Measurements from ENCODE around the gene KRTAP5-10.
"Not testable (repeated sequence)": the region's sequence is repeated elsewhere in the genome, so short reads cannot be mapped to it uniquely, and the experiment has no call there.

Gene KRTAP5-10

DNA sequence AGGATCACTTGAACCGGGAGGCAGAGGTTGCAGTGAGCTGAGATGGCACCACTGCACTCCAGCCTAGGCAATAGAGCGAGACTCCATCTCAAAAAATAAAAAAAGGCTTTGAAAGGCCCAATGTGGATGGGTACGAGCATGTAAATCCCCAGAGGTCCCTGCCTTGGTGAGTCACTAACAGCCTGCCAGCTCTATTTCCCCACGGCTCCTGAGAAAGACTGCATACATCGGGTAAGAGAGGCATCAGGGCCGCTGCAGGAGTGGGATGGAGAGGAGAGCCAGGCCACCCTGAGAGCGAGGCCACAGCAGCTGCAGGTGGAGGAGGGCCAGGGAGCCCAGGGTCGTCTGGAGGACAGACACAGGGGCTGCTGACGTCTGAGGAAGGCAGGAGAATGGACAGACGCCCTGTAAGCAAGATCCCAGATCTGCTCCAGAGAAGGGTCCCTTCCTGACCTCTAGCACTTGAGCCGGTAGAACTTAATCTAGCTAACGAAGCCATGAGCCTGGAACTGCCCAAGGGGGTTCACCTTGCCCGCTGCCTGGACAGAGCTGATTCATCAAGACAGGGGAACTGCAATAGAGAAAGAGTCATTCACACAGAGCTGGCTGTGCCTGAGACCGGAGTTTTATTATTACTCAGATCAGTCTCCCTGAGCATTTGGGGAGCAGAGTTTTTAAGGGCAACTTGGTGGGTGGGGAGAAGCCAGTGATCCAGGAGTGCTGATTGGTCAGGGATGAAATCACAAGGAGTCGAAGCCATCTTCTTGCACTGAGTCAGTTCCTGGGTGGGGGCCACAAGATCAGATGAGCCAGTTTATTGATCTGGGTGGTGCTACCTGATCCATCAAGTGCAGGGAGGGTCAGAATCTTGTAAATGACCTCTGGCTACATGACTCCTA, 22.2 kb upstream of the KRTAP5-10 start:
- no peak for DNase-seq

DNA sequence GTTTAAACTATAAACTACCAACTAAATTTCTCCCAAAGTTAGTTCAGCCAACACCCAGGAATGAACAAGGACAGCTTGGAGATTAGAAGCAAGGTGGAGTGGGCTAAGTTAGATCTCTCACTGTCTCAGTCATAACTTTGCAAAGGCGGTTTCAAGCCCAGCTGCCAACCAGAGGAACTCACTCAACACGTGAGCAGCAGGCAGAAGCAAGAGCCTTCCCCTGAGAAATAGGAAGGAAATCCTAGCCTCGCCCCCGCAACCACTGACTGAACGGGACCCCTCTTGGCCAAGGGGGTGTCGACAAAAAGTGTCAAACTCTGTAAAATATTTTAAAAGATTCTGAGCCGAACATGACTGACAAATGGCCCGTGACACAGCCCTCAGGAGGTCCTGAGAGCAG, 21.5 kb upstream of the KRTAP5-10 start:
- DNase-seq: no peak

DNA sequence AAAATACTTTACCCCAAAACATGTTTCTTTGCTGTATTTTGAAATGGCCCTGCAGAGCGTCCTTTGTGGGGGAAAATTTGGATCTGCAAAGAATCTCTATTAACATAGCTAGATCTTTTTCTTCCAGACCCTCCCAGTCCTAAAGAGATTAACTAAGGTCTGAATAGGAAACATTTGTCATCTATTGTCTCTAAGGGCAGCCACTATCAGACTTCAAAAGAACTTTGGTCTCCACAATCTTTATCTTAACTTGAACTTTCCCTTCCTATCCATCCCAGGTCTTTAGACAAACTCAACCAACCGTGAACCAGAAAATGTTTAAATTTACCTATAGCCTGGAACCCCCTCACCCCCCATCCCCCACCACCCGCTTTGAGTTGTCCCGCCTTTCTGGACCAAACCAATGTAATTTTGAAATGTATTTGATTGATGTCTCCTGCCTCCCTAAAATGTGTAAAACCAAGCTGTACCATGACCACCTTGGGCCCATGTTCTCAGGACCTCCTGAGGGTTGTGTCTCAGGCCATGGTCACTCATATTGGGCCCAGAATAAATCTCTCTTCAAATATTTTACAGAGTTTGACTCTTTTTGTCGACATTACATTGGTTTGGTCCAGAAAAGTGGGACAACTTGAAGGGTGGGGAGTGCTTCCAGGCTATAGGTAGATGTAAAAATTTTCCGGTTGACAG, 20.7 kb upstream of the KRTAP5-10 start:
- no peak for DNase-seq

DNA sequence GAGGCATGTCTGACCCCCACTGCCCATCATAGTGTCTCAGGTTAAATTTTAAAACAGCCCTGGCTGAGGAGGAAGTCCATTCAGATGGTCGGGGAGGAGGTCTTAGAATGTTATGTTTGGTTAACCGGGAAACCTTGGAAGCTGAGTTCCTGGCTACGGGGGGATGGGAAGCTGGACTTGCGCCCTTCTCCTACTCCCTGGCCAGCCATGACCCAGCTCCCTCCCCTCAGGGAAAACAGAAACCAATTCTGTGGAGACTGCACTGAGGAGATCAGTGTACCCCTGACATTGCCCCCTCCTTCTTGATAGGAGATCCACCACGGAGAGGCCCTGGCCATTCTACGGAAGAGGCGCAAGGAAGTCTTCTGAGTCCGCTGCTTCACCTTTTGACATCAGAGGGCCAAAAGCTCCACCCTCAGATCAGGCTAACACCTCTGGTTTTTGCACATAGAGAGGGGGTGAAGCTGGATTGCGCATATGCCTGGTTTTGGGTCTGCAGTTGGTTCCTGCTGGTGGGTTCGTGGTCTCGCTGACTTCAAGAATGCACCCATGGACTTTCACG, 19.9 kb upstream of the KRTAP5-10 start:
- DNase-seq: no peak

DNA sequence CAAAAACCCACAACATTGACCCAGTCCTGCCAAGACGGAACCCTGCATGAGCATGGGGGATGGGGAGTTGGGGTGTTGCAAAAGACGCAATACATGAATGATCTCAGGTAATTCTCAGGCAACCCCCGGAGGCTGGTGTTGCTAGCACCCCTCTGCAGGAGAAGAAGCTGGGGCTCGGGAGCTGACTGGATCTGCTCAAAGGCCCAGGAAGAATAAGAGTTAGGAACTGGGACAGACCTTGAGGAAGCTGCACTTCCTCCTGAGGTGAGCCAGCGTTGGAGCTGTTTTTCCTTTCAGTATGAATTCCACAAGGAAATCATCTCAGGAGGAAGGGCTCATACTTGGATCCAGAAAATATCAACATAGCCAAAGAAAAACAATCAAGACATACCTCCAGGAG, 17.2 kb upstream of the KRTAP5-10 start, which contains the start of gene KRTAP5-9:
TSS of gene KRTAP5-9 (plus strand) at position 301 of the 400 bp plus-strand sequence. CDS start 238 bp downstream, outside the sequence.
- no peak for DNase-seq

DNA sequence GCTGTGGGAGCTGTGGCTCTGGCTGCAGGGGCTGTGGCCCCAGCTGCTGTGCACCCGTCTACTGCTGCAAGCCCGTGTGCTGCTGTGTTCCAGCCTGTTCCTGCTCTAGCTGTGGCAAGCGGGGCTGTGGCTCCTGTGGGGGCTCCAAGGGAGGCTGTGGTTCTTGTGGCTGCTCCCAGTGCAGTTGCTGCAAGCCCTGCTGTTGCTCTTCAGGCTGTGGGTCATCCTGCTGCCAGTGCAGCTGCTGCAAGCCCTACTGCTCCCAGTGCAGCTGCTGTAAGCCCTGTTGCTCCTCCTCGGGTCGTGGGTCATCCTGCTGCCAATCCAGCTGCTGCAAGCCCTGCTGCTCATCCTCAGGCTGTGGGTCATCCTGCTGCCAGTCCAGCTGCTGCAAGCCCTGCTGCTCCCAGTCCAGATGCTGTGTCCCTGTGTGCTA, 16.6 kb upstream of the KRTAP5-10 start:
- no peak for DNase-seq

DNA sequence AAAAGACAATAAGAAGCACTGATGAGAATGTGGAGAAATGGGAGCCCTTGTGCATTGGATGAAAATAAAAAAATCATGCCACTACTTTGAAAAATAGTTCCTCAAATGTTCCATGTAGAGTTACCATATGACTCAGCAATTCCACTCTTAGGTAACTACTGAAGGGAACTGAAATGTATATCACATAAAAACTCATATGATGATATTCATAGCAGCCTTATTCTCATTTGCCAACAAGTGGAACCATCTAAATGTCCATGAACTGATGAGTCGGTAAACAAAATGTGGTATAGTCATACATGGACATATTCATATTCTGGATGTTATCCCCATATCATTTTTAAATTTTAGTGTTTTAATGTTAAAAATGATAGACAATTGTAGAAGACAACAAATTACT, 13.7 kb upstream of the KRTAP5-10 start:
- no peak for DNase-seq

DNA sequence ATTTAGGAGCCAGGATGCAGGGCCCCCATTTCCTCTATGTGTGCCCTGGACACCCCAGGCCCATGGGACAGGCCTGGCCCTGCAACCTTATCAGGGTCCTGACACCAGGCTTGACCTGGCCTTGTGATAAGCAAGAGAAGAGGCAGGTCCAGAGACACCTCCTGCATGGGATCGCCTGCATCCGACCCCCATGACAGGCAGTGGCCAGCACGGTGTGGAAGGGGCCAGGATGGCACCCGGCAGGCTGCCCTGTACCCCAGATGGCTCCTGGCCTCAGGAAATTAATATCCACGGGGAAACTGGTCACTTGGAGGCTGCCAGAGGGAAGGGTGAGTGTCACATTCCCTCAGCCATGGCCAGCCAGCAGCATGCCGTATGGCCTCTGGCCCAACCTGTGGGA, 10.4 kb upstream of the KRTAP5-10 start:
- no peak for DNase-seq

DNA sequence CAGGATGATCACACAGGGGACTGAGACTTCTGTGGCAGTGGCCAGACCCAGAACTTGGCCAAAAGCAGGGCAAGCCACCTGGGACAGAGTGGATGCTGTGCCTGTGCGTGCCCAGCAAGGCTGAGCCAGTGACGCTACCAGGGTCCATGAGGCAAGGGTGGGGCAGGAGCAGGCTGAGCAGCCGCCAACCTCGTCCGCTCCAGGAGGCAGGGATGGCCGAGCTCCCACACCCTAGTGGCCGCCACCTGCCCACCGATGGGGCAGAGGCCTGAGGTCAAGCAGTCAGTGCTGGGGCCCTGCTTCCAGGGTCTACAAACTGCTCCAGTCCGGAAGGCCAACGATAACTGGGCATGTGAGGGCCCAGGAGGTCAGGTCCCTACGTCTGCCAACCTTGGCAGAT, 9.9 kb upstream of the KRTAP5-10 start:
- DNase-seq: no peak

DNA sequence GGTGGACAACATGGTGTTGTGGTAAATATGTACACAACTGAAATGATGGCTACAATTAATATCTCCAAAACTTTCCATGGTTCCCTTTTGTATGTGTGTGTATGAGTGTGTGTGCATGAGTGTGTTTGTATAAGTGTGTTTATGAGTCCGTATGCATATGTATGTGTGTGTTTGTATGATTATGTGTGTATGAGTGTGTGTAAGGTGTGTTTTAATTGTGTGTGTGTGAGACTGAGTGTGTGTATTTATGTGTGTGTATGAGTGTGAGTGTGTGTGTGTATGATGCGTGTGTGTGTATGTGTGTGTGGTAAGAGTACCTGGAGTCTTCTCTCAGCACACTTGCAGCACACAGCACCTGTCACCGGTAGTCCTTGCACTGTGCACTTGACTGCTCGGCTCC, 9.3 kb upstream of the KRTAP5-10 start:
- no peak for DNase-seq

DNA sequence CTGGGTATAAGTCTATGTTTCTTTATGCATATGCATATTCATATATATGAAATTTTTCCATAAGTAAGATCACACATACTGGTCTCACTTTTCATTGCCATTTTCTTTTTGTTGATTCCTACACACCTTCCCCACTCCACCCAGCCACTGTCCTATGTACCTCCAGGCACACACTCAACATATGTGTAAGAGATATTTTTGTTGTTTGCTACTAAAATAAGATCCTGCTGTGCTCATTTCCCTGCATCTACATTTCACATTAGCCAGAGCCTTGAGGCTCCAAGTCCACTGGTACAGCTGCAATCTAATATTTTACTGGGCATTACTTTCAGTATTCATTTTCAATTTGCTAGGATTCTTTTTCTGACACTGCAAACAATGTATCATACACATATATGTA, 8.1 kb upstream of the KRTAP5-10 start:
- DNase-seq: no peak

DNA sequence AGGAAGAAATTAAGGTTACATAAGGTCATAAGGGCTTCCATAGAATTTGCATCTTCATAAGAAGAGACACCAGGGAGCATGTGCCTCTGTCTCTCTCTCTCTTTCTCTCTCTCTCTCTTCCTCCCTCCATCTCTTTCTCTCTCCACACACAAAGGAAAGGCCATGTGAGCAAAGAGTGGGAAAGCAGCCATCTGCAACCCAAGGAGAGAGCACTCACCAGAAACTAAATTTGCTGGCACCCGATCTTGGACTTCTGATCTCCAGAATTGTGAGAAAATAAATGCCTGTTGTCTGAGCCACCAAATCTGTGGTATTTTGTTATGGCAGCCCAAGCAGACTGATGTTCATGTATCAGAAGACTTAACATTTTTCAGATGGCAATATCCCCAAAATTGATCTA, 6.4 kb upstream of the KRTAP5-10 start:
- no peak for DNase-seq

DNA sequence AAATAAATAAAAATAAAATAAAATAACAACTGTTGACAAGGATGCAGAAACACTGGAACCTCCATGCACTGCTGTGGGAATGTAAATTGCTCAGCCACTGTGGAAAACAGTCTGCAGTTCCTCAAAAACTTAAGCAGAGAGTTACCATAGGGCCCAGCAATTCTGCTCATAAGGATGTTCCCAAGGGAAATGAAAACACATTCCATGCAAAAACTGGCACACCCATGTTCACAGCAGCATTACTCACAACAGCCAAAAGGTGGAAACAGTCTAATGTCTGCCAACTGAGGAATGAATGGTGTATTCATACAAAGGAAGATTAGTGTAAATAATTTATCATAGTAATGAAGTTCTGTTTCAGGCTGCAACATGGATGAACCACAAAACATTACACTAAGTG, 3.2 kb upstream of the KRTAP5-10 start:
- no peak for DNase-seq

DNA sequence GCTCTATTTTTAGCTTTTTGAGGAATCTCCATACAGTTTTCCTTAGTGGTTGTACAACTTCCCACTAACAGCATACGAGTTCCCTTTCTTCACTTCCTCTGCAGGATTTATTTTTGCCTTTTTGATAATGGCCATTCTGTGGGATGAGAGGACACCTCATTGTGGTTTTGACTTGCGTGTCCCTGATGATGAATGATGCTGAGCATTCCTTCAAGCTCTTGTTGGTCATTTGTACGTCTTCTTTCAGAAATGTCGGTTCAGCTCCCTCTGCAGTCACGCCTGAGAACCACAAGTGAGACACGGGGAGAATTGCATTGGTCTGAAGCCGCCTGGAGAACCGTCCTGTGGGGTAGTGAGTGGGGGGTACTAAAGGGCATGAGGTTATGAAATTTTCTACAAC, 2.0 kb upstream of the KRTAP5-10 start:
- DNase-seq: no peak

DNA sequence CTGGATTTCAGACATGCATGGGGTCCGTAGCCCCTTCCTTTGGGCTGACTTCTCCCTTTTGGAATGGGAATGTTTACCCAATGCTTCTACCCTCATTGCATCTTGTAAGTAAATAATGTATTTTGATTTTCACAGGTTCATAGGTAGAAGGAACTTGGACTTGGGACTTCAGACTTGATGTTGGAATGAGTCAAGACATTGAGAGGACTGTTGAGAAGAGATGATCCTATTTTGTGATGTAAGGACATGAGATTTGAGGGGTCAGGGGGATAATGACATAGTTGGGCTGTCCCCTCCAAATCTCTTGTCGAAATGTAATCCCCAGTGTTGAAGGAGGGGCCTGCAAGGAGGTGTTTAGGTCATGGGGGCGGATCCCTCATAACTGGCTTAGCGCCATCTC, 933 bp upstream of the KRTAP5-10 start:
- no peak for DNase-seq

DNA sequence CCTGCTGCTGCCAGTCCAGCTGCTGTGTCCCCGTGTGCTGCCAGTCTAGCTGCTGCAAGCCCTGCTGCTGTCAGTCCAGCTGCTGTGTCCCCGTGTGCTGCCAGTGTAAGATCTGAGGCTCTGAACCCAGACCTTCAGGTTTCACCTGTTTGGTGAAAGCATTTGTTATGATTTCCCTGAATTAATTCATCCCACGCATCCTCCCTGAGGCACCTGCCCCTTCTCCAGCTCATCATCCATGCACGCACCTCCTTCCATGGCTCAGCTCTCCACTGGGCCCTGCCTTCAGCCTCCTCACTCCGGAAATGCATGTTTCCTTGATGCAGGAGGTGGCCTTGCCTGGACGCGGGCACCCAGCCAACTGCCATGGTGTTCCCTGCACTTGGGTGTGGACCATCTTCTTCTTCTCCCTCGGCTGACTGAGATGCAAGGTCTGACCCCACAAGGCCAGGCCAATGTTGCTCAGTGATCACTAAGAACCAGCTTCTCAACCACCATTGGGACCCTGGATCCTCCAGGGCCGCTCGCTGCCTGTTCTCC, 788 bp downstream of the KRTAP5-10 start:
- DNase-seq: no peak

DNA sequence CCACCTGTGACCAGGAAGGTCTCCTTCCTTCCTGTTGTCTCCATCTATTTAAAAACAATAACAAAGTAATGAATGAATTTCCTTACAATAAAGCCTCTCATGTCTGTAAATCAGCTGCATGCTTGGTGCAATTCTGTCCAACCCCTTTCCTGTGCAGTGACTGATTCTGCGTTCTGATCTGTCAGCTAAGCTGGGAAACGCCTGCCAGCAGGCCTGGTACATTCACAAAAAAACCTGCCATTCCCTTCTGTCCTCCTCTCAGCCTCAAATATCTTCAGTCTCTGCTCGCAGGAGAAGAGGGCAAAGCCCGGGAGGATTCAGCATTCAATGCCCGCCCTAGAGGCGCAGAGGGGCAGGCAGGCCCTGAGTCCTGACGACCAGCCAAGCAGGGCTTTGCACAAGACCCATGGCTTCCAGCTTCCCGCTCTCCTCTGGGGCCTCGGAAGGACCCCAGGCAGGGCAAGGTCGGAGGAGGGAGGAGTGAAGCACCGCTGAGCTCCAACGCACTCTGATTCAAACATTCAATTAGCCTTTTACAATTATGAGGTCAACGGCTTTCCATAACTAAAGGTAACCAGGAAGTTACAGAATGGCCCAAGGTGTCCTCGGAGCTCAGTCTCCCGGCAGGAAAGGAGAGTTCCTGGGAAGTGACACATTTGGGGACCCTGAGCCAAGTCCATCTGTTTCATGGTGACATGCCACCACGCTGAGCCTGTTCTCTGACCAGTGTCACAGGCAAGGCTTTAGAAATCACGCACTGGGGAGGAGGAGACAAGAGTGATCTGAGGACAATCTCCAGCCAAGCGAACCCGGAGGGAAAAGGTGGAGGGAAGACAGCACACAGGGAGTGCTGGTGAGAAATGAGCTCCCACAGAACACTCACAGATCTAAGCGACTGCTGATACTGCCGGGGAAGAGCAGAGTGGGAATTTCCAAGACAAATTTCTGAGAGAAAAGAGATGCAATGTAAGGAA, 1.6 kb downstream of the KRTAP5-10 start:
- DNase-seq: not testable (repeated sequence)

DNA sequence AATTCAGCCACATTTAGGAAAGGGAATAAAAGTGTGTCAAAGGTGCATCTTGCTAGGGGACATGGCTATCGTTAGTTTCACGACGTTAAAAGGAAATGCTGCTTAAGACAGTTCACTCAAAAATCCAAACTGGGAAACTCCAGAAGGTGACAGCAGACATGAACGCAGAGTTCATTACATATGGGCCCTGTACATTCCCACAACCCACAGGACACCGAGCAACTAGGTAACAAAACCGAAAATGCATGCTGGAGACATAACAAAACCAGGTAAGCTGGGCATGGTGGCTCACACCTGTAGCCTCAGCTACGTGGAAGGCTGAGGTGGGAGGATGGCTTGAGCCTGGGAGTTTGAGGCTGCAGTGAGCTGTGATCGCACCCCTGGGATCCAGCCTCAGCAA, 2.3 kb downstream of the KRTAP5-10 start:
- DNase-seq: not testable (repeated sequence)

DNA sequence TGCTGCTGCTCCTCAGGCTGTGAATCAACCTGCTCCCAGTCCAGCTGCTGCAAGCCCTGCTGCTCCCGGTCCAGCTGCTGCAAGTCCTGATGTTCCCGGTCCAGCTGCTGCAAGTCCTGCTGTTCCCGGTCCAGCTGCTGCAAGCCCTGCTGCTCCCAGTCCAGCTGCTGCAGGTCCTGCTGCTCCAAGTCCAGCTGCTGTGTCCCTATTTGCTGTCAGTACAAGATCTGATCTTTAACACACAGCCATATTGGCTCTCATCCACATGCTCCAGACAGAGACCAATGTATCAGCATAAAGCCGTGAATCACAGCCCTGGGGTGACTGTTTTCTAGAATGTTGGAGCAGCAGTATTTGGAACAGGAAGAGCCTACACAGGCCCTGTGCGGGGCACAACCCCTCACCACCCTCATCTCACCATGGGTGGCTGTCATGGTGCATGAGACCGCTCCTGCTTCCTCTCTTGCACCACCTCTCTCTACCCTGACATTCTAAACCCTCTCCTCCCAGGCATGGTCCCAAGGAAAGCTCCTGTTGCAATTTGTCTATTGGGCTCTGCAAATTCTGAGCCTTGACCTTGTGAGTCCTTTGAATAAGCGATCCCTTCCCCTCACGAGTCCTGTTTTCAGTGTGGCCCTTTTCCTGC, 3.5 kb downstream of the KRTAP5-10 start:
- DNase-seq: peak; percentile 69

DNA sequence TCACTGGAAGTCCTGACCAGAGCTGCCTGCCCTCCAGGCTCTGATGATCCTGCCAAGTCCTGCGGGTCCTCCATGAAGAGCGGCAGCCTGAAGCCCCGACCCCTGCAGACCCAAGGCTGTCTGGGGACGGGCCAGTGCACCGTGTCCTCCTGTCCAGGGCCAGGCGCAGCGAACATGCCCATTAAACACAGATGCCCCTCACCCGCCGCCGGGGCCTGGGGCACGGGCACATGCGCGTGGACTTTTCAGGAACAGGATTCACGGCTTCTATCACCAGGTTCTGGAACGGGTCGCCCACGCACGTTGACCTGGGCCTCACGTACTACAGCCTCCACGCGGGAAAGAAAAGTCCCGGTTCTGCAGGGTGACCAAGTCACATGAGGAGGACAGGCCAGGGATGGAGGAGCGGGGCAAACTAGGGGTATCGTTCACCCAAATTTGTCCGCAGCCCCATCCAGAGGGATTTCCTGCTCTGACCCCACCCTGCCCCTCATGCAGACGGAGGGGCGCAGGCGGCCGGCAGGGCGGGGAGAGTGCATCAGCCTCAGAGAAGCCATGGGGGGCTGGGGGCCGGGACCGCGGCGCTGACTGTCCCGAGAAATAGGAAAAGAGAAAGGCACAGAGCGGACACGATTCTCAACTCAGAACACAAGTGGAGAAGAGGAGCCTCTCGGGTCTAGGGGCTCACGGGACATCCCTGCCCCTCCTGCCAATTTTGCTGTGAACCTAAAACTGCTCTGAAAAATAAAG, 5.9 kb downstream of the KRTAP5-10 start:
- not testable (repeated sequence) for DNase-seq

DNA sequence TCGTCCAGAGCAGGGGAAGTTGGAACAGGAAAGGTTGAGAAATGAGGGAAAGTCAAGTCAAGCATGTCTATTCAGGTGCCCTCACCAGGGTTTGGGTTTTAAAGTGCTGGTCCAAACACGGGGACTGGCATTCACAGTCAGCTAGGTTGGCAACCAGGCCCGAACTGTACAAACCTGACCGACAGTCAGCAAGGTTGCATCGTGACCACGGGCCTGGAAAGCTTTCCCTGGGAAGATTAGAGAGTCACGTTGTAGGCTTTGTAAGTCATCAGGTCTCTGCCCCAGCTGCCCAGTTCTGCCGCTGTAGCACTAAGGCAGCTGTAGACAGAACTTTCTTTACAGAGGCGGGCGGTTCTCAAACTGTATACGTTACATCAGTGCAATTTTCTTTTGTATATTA, 7.4 kb downstream of the KRTAP5-10 start:
- no peak for DNase-seq

All from right hindlimb (tissue), 1 donor.